Measurements from ENCODE around the gene TBC1D3H.
"Not testable (repeated sequence)": the region's sequence is repeated elsewhere in the genome, so short reads cannot be mapped to it uniquely, and the experiment has no call there.

Gene TBC1D3H

GRCh38 chr17:36388385-36389245 lies at the start of gene TBC1D3H:
TSS of gene TBC1D3H (minus strand) at chr17:36388435. CDS start at chr17:36386895, 1,540 bp downstream.
- peak; percentile 0 for DNase-seq

DNA sequence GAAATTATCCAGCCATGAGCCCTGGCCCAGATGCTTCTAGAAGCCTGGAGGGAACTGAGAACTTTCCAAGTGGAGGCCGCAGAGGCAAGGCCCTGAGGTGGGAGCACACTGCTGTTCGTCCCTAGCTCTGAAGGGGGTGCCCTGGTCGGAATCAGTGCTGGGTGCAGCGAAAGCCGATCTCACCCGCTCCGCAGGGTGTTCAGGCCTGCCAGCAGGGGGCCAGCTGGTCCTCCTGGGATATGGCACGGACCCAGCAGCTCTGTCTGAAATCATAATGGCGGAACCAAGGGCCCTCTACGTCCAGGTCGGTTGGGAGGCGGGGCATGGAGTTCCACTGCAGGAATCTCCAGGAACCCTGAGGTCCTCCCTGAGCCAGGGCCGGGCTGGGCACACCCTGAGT lies 40.7 kb upstream of the TBC1D3H start:
- not testable (repeated sequence) for DNase-seq

DNA sequence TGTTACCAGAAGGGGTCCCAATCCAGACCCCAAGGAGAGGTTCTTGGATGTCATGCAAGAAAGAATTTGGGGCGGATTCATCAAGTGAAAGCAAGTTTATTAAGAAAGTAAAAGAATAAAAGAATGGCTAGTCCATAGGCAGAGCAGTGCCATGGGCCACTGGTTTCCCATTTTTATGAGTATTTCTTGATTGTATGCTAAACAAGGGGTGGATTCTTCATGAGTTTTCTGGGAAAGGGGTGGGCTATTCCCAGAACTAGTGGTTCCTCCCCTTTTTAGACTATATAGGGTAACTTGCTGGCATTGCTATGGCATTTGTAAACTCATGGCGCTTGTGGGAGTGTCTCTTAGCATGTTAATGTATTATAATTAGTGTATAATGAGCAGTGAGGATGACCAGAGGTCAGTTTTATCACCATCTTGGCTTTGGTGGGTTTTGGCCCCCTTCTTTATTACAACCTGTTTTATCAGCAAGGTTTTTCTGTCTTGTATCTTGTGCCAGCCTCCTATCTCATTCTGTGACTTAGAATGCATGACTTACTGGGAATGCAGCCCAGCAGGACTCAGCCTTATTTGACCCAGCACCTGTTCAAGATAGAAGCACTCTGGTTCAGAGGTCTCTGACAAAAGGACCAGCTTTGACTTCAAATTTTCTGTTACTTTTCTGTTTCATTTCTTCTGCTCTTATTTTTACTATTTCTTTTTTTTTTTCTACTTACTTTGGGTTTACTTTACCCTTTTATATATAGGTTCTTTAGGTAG lies 27.1 kb upstream of the TBC1D3H start:
- DNase-seq = not testable (repeated sequence)

DNA sequence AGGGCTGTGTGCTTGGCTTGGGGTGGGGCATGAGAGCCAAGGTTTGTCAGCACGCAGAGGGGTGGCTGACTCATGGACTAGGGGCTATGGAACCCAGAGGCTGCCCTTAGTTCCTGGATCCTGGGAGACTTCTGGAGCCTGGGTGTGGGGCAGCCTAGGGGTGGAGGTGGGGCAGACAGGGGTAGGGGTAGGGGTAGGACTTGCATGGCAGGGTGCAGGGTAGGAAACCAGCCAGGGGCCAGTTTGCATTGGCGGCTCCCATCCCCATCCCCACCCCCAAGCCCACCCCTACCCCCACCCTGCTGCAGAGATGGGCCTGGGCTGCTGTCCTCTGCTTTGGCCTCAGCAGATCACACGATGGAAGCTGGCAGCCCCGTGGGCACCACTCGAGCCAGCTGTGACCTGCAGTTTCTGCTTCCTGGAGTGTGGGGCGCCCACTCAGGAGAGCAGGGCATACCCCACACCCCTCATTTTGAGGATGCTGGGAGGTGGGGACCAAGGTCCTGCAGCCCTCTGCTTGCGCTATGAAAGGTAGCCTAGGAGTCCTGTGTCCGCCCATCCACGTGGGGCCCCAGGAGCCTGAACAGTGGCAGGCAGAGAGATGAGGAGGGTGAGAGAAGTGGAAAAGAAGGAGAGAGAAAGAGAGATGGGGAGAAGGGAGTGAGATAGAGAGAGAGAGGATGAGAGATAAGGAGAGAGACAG lies 2.9 kb upstream of the TBC1D3H start:
- not testable (repeated sequence) for DNase-seq

- DNase-seq = not testable (repeated sequence)
Observed at GRCh38 chr17:36375938-36376337, 12.3 kb downstream of the TBC1D3H start.

DNA sequence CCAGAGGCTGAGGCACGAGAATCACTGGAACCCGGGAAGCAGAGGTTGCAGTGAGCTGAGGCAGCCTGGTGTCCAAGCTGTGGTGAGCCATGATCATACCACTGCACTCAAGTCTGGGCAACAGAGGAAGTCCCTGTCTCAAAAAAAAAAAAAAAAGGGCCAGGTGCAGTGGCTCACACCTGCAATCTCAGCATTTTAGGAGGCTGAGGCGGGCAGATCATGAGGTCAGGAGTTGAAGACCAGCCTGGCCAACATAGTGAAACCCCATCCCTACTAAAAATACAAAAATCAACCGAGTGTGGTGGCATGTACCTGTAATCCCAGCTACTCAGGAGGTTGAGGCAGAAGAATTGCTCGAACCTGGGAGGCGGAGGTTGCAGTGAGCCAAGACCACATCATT lies 25.7 kb downstream of the TBC1D3H start:
- DNase-seq = not testable (repeated sequence)
